Measurements from ENCODE around the gene SOS2.
"Not testable (repeated sequence)": the region's sequence is repeated elsewhere in the genome, so short reads cannot be mapped to it uniquely, and the experiment has no call there.

SOS2 gene

DNA sequence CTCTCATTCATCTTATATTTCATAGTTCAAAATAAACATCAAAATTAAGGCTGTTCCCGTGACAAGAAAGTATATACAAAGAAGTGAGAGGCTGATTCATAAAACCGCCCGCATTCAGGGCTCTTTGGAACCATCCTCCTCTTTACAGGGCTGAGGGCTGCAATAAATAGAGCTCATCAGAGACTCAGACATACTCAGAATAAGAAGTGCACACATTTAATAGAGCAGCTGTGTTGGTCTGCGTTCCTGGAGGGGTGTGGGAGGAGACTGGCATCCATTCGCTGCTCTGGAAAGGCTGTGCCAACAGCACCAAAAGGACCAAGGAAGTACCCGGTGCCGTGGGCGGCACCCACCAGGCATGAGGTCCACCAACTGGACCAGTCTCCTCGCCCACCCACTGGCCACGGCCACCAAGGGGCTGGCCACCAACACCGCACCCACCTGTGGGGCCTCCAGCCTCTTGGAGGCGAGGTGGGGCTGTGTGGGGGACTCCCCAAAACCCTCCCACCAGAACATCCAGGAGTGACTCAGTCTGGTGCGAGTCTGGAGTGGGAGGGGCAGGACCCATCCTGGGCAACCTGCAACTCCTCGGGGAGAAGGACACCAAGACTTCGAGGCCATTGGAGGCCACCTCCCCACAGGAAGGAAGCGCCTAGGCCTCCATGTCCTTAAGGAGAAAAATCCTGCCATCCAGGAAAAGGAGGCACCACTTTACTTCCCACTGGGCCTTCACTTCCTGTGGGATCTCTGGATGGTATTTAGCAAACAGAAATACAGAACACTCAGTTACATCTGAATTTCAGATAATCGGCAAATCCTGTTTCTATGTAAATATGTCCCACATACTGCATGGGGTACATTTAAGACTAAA is 147.7 kb downstream of the SOS2 start:
- no peak for FAIRE-seq

DNA sequence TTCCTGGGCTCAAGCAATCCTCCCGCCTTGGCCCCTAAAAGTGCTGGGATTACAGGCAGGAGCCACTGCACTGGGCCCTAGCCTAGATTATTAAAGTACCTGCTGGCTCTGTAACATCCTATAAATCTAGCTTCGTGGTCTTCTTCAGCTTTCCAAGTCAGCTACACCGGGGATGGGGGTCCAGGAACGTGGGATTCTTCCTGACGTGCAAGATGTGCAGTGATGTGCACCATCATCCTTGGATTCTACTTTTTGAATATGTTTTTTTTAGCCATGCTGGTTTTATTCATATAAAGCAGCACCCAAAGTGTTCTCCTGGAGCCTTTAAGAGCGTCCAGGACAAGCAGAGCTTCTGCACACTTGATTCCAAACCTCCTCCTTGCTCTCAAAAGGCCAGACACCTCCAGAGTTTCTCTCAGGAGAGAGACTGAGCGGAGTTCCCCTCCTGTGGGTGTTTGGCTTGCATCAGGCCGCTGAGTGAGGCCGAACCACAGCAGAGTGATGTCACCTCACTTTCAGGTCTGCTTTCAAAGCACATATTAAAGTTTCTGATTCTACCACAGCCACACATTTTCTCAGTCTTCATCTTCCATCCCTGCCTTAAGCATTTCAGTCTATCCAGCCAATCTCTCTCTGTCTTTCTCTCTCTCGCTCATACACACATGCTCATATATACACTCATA is 148.5 kb downstream of the SOS2 start:
- no peak for FAIRE-seq

GRCh38 chr14:50082308-50082742 is 149.1 kb downstream of the SOS2 start:
- no peak for FAIRE-seq

DNA sequence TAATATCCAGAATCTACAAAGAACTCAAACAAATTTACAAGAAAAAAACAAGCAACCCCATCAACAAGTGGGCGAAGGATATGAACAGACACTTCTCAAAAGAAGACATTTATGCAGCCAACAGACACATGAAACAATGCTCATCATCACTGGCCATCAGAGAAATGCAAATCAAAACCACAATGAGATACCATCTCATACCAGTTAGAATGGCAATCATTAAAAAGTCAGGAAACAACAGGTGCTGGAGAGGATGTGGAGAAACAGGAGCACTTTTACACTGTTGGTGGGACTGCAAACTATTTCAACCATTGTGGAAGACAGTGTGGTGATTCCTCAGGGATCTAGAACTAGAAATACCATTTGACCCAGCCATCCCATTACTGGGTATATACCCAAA is 152.3 kb downstream of the SOS2 start:
- FAIRE-seq, result not testable (repeated sequence)

GRCh38 chr14:50073663-50074062 is 157.7 kb downstream of the SOS2 start:
- not testable (repeated sequence) for FAIRE-seq

DNA sequence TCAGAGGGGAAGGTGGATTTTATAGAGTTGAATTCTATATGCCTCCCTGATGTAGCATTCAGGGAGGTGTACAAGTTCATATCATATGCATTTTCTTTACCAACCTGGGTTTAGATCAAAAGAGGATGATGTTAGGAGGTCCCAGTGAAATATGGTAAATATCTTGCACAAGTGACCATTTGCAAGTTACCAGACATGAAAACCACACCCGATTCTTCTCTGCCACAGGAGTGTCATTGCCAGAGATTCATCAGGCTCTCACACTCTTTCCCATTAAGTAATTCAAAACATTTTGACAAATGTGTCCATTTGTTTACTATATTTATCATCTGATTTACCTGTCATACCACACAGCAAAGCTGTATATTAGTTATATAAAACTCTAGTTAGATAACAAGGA is 159.0 kb downstream of the SOS2 start:
- no peak for FAIRE-seq

DNA sequence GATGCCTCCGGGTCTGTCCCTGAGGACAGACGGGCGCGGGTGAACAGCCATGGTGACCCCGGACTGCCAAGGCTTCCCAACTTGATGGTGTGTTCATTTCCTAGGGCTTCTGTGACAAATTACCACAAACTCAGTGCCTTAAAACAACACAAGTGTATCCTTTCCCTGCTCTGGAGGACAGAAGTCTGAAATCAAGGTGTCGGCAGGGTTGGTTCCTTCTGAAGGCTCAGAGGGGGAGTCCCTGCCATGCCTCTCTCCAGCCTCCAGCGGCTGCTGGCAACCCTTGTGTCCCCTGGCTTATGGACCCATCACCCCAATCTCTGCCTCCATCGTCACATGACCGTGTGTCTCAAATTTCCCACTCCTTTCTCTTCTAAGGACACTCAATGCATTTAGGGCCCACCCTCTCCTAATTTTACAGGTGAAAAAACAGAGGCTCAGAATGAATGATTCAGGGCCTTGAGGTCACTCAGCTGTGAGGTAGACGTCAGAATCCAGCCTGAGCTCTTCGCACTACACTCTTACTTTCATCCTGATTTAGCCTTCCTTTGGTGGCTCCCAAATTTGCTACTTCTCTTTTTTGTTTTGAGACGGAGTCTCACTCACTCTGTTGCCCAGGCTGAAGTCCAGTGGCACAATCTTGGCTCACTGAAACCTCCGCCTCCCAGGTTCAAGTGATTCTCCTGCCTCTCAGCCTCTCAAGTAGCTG is 160.4 kb downstream of the SOS2 start:
- no peak for FAIRE-seq

GRCh38 chr14:50070230-50070629 is 161.1 kb downstream of the SOS2 start:
- no peak for FAIRE-seq

GRCh38 chr14:50069325-50069724 is 162.1 kb downstream of the SOS2 start:
- FAIRE-seq, result no peak

GRCh38 chr14:50068496-50068895 is 162.9 kb downstream of the SOS2 start:
- FAIRE-seq, result no peak

DNA sequence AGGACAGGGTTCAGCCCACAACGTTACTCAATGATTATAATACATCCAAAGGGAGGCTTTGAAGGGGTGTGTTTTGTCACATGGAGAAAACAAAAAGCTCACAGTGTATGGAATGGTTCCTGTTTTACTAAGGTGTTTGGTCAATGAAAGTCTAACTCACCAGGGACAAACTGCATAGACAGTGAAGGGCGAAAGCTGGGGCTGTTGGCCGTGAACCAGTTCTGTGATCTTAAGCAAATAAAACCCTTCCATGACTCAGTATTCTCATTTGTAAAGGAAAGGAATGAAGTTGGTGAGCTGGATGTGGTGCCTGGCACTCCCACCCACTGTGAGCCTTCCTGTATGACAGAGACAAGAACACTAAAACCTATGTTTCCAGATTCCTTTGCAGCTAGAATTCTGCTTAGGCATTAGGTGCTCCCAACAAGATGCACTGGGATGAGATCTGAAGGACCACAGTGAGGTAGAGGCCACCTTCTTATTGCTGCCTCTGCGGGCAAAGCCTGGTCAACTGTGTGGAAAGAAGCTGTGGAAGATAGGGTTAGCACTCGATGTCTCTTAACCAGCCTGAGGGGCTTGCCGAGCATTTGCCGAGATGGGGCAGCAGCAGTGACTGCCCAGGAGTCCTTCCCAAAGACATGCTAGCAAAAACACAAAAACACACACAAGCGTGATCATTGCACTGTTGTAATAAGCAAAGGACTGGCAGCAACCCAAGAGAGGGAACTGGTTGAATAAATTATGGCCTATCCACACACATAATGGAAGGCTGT is 163.5 kb downstream of the SOS2 start:
- no peak for FAIRE-seq
